ENCODE measurements around the gene NRIP1. TPM values are rescaled to one million over a fixed set of nuclear protein-coding genes. Genes with fewer than 3 reads are reported as not detected.

NRIP1 gene
- total RNA-seq, 1 experiment from 2014 or later = 14.6 TPM

DNA sequence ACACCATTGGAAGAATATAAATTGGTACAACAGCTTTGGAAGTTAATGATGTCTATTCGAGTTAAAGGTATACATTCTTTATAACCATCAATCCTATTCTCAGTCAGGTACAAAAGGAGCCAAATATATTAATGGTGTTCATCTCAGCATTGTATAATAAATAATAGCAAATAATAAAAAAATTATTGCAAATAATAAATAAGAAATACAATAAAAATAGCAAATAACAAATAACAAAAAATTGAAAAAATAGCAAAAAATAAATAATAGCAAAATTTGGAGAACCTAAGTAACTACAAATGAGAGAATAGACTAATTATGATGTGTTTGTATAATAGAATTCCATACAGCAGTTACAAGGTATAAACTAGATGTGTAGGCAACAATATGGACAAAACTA, 25.6 kb upstream of the NRIP1 start:
- no peak for TF ChIP-seq CTCF (conservative IDR thresholded peaks at IDR 0.05; ENCODE audit: low read depth, low read length)
- no TSS peak for BruUV-seq (replicated peaks)

DNA sequence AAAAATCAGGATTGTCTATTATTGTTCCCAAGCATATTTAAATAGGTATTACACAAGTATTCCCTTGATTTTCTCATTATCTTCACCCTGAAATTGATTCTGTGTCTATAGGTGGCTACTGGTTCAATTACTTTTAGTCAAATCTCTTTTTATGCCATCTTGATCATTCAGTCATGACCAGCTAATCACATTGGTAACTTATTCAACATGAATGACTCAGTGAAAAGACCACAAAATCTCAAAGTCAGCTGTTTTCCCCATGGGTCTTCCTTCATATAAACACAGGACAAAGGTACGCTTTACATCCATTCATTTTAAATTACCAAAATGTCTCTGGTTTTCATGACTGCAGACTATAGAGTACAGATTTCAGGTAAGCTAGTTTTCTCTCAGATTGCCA, 23.7 kb upstream of the NRIP1 start:
- ChIA-PET CTCF (no interaction called here), POLR2A (ENCODE audit: low non-redundant PET) (no interaction called here)
- BruUV-seq (replicated peaks) = no TSS peak

More for the DNA sequence above, 25.6 kb upstream of the NRIP1 start:
- no peaks in the 10 kb centered on the region for H3K4me1 ChIP-seq (ENCODE audit: insufficient read depth, low read length, poor library complexity, severe bottlenecking)
- no peak overlapping the region for H3K4me3 ChIP-seq (ENCODE audit: low read depth, low read length, poor library complexity, severe bottlenecking)
- no peak for DNase-seq (ENCODE audit: low spot score)
- intact Hi-C loops (cut with micrococcal nuclease; ENCODE audit: unreplicated experiment) = no loop called here
- no peaks in the 10 kb centered on the region for H3K27me3 ChIP-seq (replicated peaks; ENCODE audit: insufficient read depth, low read depth, low read length, poor library complexity)
- H3K36me3 ChIP-seq (ENCODE audit: insufficient read depth, low read length, poor library complexity, severe bottlenecking) = no peaks in the 10 kb centered on the region
- ChIA-PET CTCF (no interaction called here), POLR2A (ENCODE audit: low non-redundant PET) (no interaction called here)
- H3K27ac ChIP-seq (ENCODE audit: low read depth, low read length, poor library complexity, severe bottlenecking) = no peak overlapping the region
- no peaks in the 10 kb centered on the region for H3K9me3 ChIP-seq (ENCODE audit: low read depth, low read length, poor library complexity, severe bottlenecking)

GRCh38 chr21:15084668-15085067, 19.9 kb upstream of the NRIP1 start:
- intact Hi-C loops (cut with micrococcal nuclease; ENCODE audit: unreplicated experiment) = no loop called here
- Histone ChIP-seq H3K9me3 (ENCODE audit: low read depth, low read length, poor library complexity, severe bottlenecking) (no peaks in the 10 kb centered on the region), H3K4me1 (ENCODE audit: insufficient read depth, low read length, poor library complexity, severe bottlenecking) (peaks cover 12% of the 10 kb centered on the region), H3K27ac (ENCODE audit: low read depth, low read length, poor library complexity, severe bottlenecking) (no peak overlapping the region), H3K27me3 (replicated peaks; ENCODE audit: insufficient read depth, low read depth, low read length, poor library complexity) (no peaks in the 10 kb centered on the region), H3K4me3 (ENCODE audit: low read depth, low read length, poor library complexity, severe bottlenecking) (no peak overlapping the region), H3K36me3 (ENCODE audit: insufficient read depth, low read length, poor library complexity, severe bottlenecking) (no peaks in the 10 kb centered on the region)
- TF ChIP-seq CTCF (conservative IDR thresholded peaks at IDR 0.05; ENCODE audit: low read depth, low read length) (no peak), EZH2 (IDR thresholded peaks at IDR 0.05; ENCODE audit: borderline replicate concordance, low read depth, low read length, poor library complexity, severe bottlenecking) (no peak)
- POLR2A ChIA-PET (ENCODE audit: low non-redundant PET) = no interaction called here
- no TSS peak for BruUV-seq (replicated peaks)
- CTCF ChIA-PET = no interaction called here
- DNase-seq (ENCODE audit: low spot score) = no peak

More for the DNA sequence above, 23.7 kb upstream of the NRIP1 start:
- Histone ChIP-seq H3K27ac (ENCODE audit: low read depth, low read length, poor library complexity, severe bottlenecking) (no peak overlapping the region), H3K36me3 (ENCODE audit: insufficient read depth, low read length, poor library complexity, severe bottlenecking) (no peaks in the 10 kb centered on the region), H3K4me3 (ENCODE audit: low read depth, low read length, poor library complexity, severe bottlenecking) (no peak overlapping the region), H3K27me3 (replicated peaks; ENCODE audit: insufficient read depth, low read depth, low read length, poor library complexity) (no peaks in the 10 kb centered on the region), H3K4me1 (ENCODE audit: insufficient read depth, low read length, poor library complexity, severe bottlenecking) (no peaks in the 10 kb centered on the region), H3K9me3 (ENCODE audit: low read depth, low read length, poor library complexity, severe bottlenecking) (no peaks in the 10 kb centered on the region)
- DNase-seq (ENCODE audit: low spot score) = no peak
- intact Hi-C loops (cut with micrococcal nuclease; ENCODE audit: unreplicated experiment) = no loop called here
- TF ChIP-seq EZH2 (IDR thresholded peaks at IDR 0.05; ENCODE audit: borderline replicate concordance, low read depth, low read length, poor library complexity, severe bottlenecking) (no peak), CTCF (conservative IDR thresholded peaks at IDR 0.05; ENCODE audit: low read depth, low read length) (no peak)
